Neuron (in vitro differentiated cells): ENCODE results near the gene TSPEAR.
"Not testable (repeated sequence)": the region's sequence is repeated elsewhere in the genome, so short reads cannot be mapped to it uniquely, and the experiment has no call there.

ENCODE experiments used
- H2AFZ ChIP-seq: one replicate; pipeline ENCODE4 v1.6.1; 2013; ENCODE audit warnings: low read depth, mild to moderate bottlenecking, inconsistent platforms, low read length, moderate library complexity
- H3K27me3 ChIP-seq: one replicate; pipeline ENCODE4 v1.6.1; 2013; ENCODE audit warnings: low read length; ENCODE audit not compliant: insufficient read depth
- H3K36me3 ChIP-seq: one replicate; pipeline ENCODE4 v1.6.1; 2013; ENCODE audit warnings: low read length; ENCODE audit not compliant: insufficient read depth
- H3K4me1 ChIP-seq: one replicate; pipeline ENCODE4 v1.6.1; 2013; ENCODE audit warnings: low read length; ENCODE audit not compliant: insufficient read depth
- H3K4me3 ChIP-seq: 2 replicates; pipeline ENCODE4 v1.5.1; 2013; ENCODE audit warnings: mild to moderate bottlenecking, low read length, moderate library complexity
- H3K9me3 ChIP-seq: one replicate; pipeline ENCODE4 v1.6.1; 2013; ENCODE audit warnings: low read length

The TSPEAR gene

GRCh38 chr21:44557491-44558328, 153.7 kb downstream of the TSPEAR start:
- Histone ChIP-seq H3K9me3 (no peaks in the 10 kb centered on the region), H3K36me3 (no peaks in the 10 kb centered on the region), H2AFZ (no peak overlapping the region), H3K4me3 (no peak overlapping the region), H3K27me3 (peaks cover 2% of the 10 kb centered on the region), H3K4me1 (no peaks in the 10 kb centered on the region)

- no peaks in the 10 kb centered on the region for H3K36me3 ChIP-seq
- H3K4me1 ChIP-seq = peaks cover 3% of the 10 kb centered on the region
- H3K9me3 ChIP-seq = no peaks in the 10 kb centered on the region
- H2AFZ ChIP-seq = no peak overlapping the region
- peaks cover 2% of the 10 kb centered on the region for H3K27me3 ChIP-seq
- no peak overlapping the region for H3K4me3 ChIP-seq
These were observed 154.5 kb downstream of the TSPEAR start for GRCh38 chr21:44556879-44557278.

GRCh38 chr21:44555200-44555875, 156.0 kb downstream of the TSPEAR start:
- H3K4me1 ChIP-seq = peaks cover 5% of the 10 kb centered on the region
- no peak overlapping the region for H2AFZ ChIP-seq
- H3K4me3 ChIP-seq = no peak overlapping the region
- H3K9me3 ChIP-seq = no peaks in the 10 kb centered on the region
- no peaks in the 10 kb centered on the region for H3K36me3 ChIP-seq
- peaks cover 2% of the 10 kb centered on the region for H3K27me3 ChIP-seq

GRCh38 chr21:44552681-44553080, 158.7 kb downstream of the TSPEAR start:
- Histone ChIP-seq H3K36me3 (no peaks in the 10 kb centered on the region), H2AFZ (no peak overlapping the region), H3K4me3 (no peak overlapping the region), H3K4me1 (peaks cover 22% of the 10 kb centered on the region), H3K9me3 (peaks cover 2% of the 10 kb centered on the region), H3K27me3 (peaks cover 2% of the 10 kb centered on the region)

GRCh38 chr21:44552136-44552535, 159.2 kb downstream of the TSPEAR start:
- Histone ChIP-seq H3K4me3 (no peak overlapping the region), H3K9me3 (peaks cover 4% of the 10 kb centered on the region), H3K4me1 (peaks cover 22% of the 10 kb centered on the region), H3K36me3 (no peaks in the 10 kb centered on the region), H2AFZ (no peak overlapping the region), H3K27me3 (peaks cover 2% of the 10 kb centered on the region)

- H3K36me3 ChIP-seq = no peaks in the 10 kb centered on the region
- H3K27me3 ChIP-seq = peaks cover 2% of the 10 kb centered on the region
- H2AFZ ChIP-seq = no peak within 1 kb of the TSS
- H3K9me3 ChIP-seq = peaks cover 6% of the 10 kb centered on the region
- no peak within 1 kb of the TSS for H3K4me3 ChIP-seq
- H3K4me1 ChIP-seq = peaks cover 22% of the 10 kb centered on the region
These were observed 159.9 kb downstream of the TSPEAR start, which contains the start of gene KRTAP10-2 for GRCh38 chr21:44551340-44551961. Gene KRTAP10-2, minus strand, starts transcription at chr21:44551505. Its CDS starts 47 bp downstream, at chr21:44551458.

GRCh38 chr21:44550807-44551206, 160.6 kb downstream of the TSPEAR start:
- H3K9me3 ChIP-seq = peaks cover 6% of the 10 kb centered on the region
- no peaks in the 10 kb centered on the region for H3K36me3 ChIP-seq
- H3K4me1 ChIP-seq = peaks cover 22% of the 10 kb centered on the region
- H2AFZ ChIP-seq = no peak overlapping the region
- H3K4me3 ChIP-seq = no peak overlapping the region
- peaks cover 2% of the 10 kb centered on the region for H3K27me3 ChIP-seq

- H3K27me3 ChIP-seq, H3K9me3 ChIP-seq, H3K4me3 ChIP-seq, H2AFZ ChIP-seq, H3K36me3 ChIP-seq: not testable (repeated sequence)
- peaks cover 22% of the 10 kb centered on the region for H3K4me1 ChIP-seq
These were observed 161.1 kb downstream of the TSPEAR start for GRCh38 chr21:44550285-44550684.

GRCh38 chr21:44549525-44550211, 161.7 kb downstream of the TSPEAR start:
- Histone ChIP-seq H3K27me3 (no peaks in the 10 kb centered on the region), H3K36me3 (no peaks in the 10 kb centered on the region), H2AFZ (no peak overlapping the region), H3K9me3 (peaks cover 6% of the 10 kb centered on the region), H3K4me1 (peaks cover 22% of the 10 kb centered on the region), H3K4me3 (no peak overlapping the region)

- H3K9me3 ChIP-seq = peaks cover 9% of the 10 kb centered on the region
- H2AFZ ChIP-seq = no peak overlapping the region
- no peak overlapping the region for H3K4me3 ChIP-seq
- H3K27me3 ChIP-seq = no peaks in the 10 kb centered on the region
- H3K36me3 ChIP-seq = no peaks in the 10 kb centered on the region
- H3K4me1 ChIP-seq = peaks cover 22% of the 10 kb centered on the region
These were observed 162.4 kb downstream of the TSPEAR start for GRCh38 chr21:44548922-44549321.

- Histone ChIP-seq H3K4me1 (peaks cover 22% of the 10 kb centered on the region), H2AFZ (no peak overlapping the region), H3K9me3 (peaks cover 9% of the 10 kb centered on the region), H3K4me3 (no peak overlapping the region), H3K27me3 (no peaks in the 10 kb centered on the region), H3K36me3 (no peaks in the 10 kb centered on the region)
These were observed 163.0 kb downstream of the TSPEAR start for GRCh38 chr21:44548381-44548780.

- Histone ChIP-seq H3K4me1 (peaks cover 22% of the 10 kb centered on the region), H2AFZ (no peak overlapping the region), H3K36me3 (no peaks in the 10 kb centered on the region), H3K9me3 (peaks cover 9% of the 10 kb centered on the region), H3K4me3 (no peak overlapping the region), H3K27me3 (no peaks in the 10 kb centered on the region)
These were observed 163.6 kb downstream of the TSPEAR start for GRCh38 chr21:44547656-44548331.
